Body of pancreas (tissue), 4 donors: ENCODE data around the gene FMNL2. TPM values are rescaled to one million over a fixed set of nuclear protein-coding genes. Genes with fewer than 3 reads are reported as not detected.

Experiments used
- ATAC-seq: fragments of 150-250 bp; one replicate; pipeline ENCODE4 v1.9.1; 2016
- DNase-seq, 4 donors: peaks; one replicate each; pipeline ENCODE4 v3.0.0-alpha.2; 2019
- H3K27ac ChIP-seq, 4 donors: fragments of 200-600 bp; sonication (generic); 1 replicate in 3 of 4; 2 replicates in 1 of 4; pipeline versions ENCODE4 v1.5.1 to v1.6.1; 2016 to 2019; ENCODE audit warnings: mild to moderate bottlenecking in 1 of 4, mixed read lengths in 1 of 4, moderate library complexity in 1 of 4
- H3K27me3 ChIP-seq, 2 donors: fragments of 200-600 bp; sonication (generic); one replicate each; pipeline ENCODE4 v1.6.0; 2016; ENCODE audit warnings: mild to moderate bottlenecking in 1 of 2
- H3K36me3 ChIP-seq, 2 donors: fragments of 200-600 bp; sonication (generic); replicated peaks in 1 of 2; 2 replicates each; pipeline ENCODE4 v1.5.1; 2016; ENCODE audit warnings: low read depth in 2 of 2; ENCODE audit not compliant: insufficient read depth in 1 of 2
- H3K4me1 ChIP-seq: fragments of 200-600 bp; sonication (generic); one replicate; pipeline ENCODE4 v1.6.0; 2016
- H3K4me3 ChIP-seq, 2 donors: fragments of 200-600 bp; sonication (generic); 1 replicate in 1 of 2; 2 replicates in 1 of 2; pipeline ENCODE4 v1.5.1; 2016 to 2019
- H3K9me3 ChIP-seq, 3 donors: fragments of 200-600 bp; sonication (generic); 1 replicate in 2 of 3; 2 replicates in 1 of 3; pipeline ENCODE4 v1.5.1; 2016
- POLR2A ChIP-seq, 3 donors: fragments of 450-650 bp; IDR thresholded peaks; one replicate each; pipeline ENCODE4 v1.6.1; 2016; ENCODE audit warnings: antibody characterized with exemption in 3 of 3, mild to moderate bottlenecking in 2 of 3
- WGBS, 2 donors: methylation state at CpG; one replicate each; pipeline ENCODE4 v1.1.5; 2017; 5-methylcytosine and 5-hydroxymethylcytosine counted together
- intact Hi-C: fragments of 100-400 bp; cut with DNase I; formaldehyde crosslinking; loops from one replicate; pipeline ENCODE4 v1.15.1; 2023
- total RNA-seq, 2 donors: library from RNA; depleted of rRNA; stranded (reverse); fragments of >200 nt; gene quantifications; one replicate each; pipeline ENCODE4 v1.1.0, GENCODE V29; 2016
- TF ChIP-seq, protein P1 (sequence below), 7 experiments: fragments of 450-650 bp in 4 of 7; fragments of 200-600 bp in 3 of 7; sonication (generic) in 3 of 7; IDR thresholded peaks; one replicate each; pipeline ENCODE4 v1.5.1; 2016 to 2019; ENCODE audit warnings: antibody characterized with exemption in 7 of 7

Gene FMNL2
- total RNA-seq, 2 donors from 2014 or later: 13.5 to 44.4 TPM

DNA sequence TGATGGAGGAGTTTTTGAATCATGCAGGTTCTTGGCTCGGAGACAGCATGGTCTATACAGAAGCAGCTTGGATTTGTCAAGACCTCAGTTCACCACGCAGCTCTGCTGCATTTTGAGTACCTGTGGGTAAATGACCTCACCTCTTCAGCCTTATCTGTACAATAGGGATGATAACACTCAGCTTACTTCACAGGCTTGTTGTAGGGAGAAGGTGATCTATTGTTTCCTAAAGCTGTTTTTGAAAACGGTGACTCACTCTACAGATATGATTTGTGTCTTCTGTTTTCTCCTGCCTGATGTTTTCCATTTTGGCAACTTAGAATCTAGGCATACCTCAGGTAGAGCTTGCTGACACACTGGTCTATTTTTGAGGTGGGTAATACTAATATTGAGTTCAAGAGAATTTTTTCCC lies 80.3 kb downstream of the FMNL2 start:
- Histone ChIP-seq H3K27ac (peak overlapping the region; percentile 25 to 69 (median 42)), H3K9me3 (no peaks in the 10 kb centered on the region), H3K4me1 (peaks cover 45% of the 10 kb centered on the region), H3K36me3 (no peaks in the 10 kb centered on the region), H3K27me3 (no peaks in the 10 kb centered on the region), H3K4me3 (no peak overlapping the region)
- intact Hi-C loops: no loop called here
- 21 to 42% methylated on average over 3 of the region's 3 CpGs for WGBS, 2 donors
- DNase-seq (peak; percentile 27 to 53 (median 46)), ATAC-seq (peak; percentile 80)
- TF ChIP-seq, protein P1, sequence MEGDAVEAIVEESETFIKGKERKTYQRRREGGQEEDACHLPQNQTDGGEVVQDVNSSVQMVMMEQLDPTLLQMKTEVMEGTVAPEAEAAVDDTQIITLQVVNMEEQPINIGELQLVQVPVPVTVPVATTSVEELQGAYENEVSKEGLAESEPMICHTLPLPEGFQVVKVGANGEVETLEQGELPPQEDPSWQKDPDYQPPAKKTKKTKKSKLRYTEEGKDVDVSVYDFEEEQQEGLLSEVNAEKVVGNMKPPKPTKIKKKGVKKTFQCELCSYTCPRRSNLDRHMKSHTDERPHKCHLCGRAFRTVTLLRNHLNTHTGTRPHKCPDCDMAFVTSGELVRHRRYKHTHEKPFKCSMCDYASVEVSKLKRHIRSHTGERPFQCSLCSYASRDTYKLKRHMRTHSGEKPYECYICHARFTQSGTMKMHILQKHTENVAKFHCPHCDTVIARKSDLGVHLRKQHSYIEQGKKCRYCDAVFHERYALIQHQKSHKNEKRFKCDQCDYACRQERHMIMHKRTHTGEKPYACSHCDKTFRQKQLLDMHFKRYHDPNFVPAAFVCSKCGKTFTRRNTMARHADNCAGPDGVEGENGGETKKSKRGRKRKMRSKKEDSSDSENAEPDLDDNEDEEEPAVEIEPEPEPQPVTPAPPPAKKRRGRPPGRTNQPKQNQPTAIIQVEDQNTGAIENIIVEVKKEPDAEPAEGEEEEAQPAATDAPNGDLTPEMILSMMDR (IDR thresholded peaks at IDR 0.05): no peak
- TF ChIP-seq POLR2A (IDR thresholded peaks at IDR 0.05): no peak

DNA sequence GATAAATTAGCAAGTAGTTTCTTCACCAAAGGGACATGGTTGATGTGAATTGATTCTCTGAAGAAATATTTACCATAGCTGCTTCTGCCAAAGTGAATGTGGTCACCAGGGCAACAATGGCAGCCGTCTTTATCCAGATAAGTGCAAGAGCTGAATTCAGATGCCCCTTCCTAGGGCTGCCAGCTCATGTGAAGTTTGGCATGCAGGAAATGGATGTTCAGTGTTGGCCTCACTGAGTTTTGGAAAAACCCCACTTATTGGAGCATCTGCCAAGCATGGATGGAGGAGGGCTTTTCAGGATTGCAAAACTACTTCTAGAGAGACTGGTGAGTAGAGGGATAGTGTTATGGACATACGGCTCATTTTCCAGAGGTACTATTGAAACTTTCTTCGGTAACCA lies 80.8 kb downstream of the FMNL2 start:
- no peaks in the 10 kb centered on the region for H3K36me3 ChIP-seq
- no peak for DNase-seq
- H3K27me3 ChIP-seq: no peaks in the 10 kb centered on the region
- TF ChIP-seq POLR2A (IDR thresholded peaks at IDR 0.05): no peak
- TF ChIP-seq, protein P1 (IDR thresholded peaks at IDR 0.05): no peak
- intact Hi-C loops: no loop called here
- H3K4me3 ChIP-seq: no peak overlapping the region
- WGBS, 2 donors: 62 to 67% methylated on average over 3 of the region's 3 CpGs
- no peaks in the 10 kb centered on the region for H3K9me3 ChIP-seq
- H3K27ac ChIP-seq: peak overlapping the region; percentile 25 to 69 (median 42)
- no peak for ATAC-seq
- H3K4me1 ChIP-seq: peaks cover 42% of the 10 kb centered on the region

DNA sequence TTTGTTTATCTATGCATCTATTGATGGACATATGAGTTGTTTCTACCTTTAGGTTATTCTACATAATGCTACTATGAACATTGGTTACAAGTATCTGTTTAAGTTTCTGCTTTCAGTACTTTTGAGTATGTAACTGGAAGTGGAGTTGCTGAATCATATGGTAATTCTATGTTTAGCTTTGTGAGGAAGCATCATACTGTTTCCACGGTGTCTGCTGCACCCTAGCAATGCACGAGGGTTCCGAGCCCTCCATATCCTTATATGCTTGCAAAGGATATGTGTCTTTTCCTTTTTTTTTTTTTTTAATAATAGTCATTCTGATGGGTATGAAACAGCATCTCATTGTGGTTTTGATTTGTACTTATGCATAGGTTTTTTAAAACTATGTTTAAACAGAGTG lies 83.7 kb downstream of the FMNL2 start:
- TF ChIP-seq, protein P1 (IDR thresholded peaks at IDR 0.05): no peak
- no peak for TF ChIP-seq POLR2A (IDR thresholded peaks at IDR 0.05)
- H3K27me3 ChIP-seq: no peaks in the 10 kb centered on the region
- ATAC-seq (no peak), DNase-seq (peak in 1 of 4 donors; percentile 38)
- no peaks in the 10 kb centered on the region for H3K36me3 ChIP-seq
- WGBS, 2 donors: 74 to 88% methylated on average over 3 of the region's 3 CpGs
- intact Hi-C loops: no loop called here
- no peak overlapping the region for H3K4me3 ChIP-seq
- peaks cover 43% of the 10 kb centered on the region for H3K4me1 ChIP-seq
- no peaks in the 10 kb centered on the region for H3K9me3 ChIP-seq
- H3K27ac ChIP-seq: peak overlapping the region in 1 of 4 donors; percentile 12

DNA sequence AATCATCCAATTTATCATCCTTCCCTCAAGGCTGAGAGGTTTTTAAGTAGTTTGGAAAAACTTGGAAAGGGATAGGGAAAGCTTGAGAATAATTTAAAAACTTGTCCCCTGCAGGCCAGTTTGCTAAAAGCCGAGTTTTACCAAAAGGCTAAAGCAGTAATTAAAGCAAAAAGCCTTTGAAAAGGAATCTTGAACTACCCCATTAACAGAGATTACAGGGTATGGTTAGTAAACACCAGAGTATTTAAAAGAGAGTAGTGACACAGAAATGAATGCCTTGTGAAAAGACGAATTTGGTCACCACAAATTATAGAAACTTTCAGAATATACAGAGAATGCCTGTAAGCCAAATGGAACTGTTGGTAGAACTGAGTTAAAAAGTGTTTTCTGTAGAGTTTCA lies 85.0 kb downstream of the FMNL2 start:
- no peaks in the 10 kb centered on the region for H3K27me3 ChIP-seq
- WGBS, 2 donors: 62 to 92% methylated on average over 2 of the region's 2 CpGs
- DNase-seq (no peak), ATAC-seq (no peak)
- no peaks in the 10 kb centered on the region for H3K9me3 ChIP-seq
- no peaks in the 10 kb centered on the region for H3K36me3 ChIP-seq
- TF ChIP-seq, protein P1 (IDR thresholded peaks at IDR 0.05): no peak
- TF ChIP-seq POLR2A (IDR thresholded peaks at IDR 0.05): no peak
- intact Hi-C loops: no loop called here
- no peak overlapping the region for H3K27ac ChIP-seq
- H3K4me1 ChIP-seq: peaks cover 34% of the 10 kb centered on the region
- no peak overlapping the region for H3K4me3 ChIP-seq

DNA sequence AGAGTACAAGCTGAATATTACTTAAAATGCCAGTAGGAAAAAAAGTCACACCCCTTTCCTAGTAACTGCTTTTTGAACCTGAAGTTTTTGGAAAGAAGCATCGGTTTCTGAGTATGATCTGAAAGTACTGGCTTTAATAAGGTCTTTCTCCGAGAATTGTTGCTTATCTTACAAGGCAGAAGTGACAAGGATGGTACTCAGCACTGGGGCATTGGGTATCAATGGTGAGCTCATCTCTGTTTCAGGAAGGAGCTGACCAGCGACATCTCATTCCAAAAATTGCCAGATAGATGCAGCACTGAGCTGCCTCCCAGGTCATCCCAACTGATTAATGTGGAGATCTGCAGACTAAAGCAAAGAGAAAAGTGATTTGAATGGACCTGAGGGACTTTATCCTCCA lies 85.4 kb downstream of the FMNL2 start:
- Histone ChIP-seq H3K36me3 (no peaks in the 10 kb centered on the region), H3K4me1 (peaks cover 30% of the 10 kb centered on the region), H3K9me3 (no peaks in the 10 kb centered on the region), H3K27me3 (no peaks in the 10 kb centered on the region), H3K27ac (peak overlapping the region in 1 of 4 donors; percentile 81), H3K4me3 (no peak overlapping the region)
- no peak for DNase-seq
- TF ChIP-seq, protein P1 (IDR thresholded peaks at IDR 0.05): no peak
- TF ChIP-seq POLR2A (IDR thresholded peaks at IDR 0.05): no peak
- intact Hi-C loops: no loop called here
- no peak for ATAC-seq
- 88 to 91% methylated on average over 3 of the region's 3 CpGs for WGBS, 2 donors
